Measurements from ENCODE around the gene VANGL2.

VANGL2 gene

GRCh38 chr1:160400223-160400645 lies at the start of gene VANGL2:
VANGL2 (plus strand) TSS chr1:160400564; CDS start chr1:160415838, 15,274 bp downstream.
- peak; percentile 95 for DNase-seq (ENCODE audit: low read depth, low spot score)

DNA sequence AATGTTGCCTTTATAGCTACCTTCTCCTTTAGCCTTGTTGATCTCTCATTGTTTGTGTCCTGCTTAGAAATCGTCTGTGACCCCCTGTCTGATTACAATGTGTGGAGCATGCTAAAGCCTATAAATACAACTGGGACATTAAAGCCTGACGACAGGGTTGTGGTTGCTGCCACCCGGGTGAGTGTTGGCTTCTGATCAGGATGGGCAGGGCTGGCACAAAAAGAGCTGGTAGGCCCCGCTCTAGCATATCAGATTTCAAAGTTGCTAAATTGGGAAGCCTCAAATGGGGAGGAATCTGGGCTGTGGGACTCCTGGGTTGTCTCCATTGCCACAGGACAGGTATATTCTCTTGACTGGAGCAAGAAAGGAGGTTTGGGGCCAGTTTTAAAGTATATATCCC lies 48.7 kb upstream of the VANGL2 start:
- DNase-seq (ENCODE audit: low read depth, low spot score), result no peak

DNA sequence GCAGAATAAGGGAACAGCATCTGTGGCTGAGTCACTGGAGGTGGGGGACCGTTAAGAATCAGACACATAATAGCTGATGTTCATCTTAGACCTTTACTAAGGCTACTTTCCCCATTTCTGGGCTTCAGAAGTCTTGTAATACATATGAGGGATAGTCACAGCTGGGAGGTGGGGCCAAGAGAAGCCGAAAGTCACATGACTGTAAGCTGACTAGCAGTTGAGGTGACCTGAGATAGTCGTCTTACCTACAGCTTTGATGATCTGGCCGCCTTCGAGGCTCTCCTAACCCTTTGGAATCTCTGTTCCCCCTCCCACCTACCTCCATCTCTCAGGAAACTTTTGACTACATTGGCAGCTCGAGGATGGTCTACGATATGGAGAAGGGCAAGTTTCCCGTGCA lies 47.8 kb upstream of the VANGL2 start:
- no peak for DNase-seq (ENCODE audit: low read depth, low spot score)

- peak; percentile 13 for DNase-seq (ENCODE audit: low read depth, low spot score)
Measured at GRCh38 chr1:160353223-160353622, 47.1 kb upstream of the VANGL2 start.

- DNase-seq (ENCODE audit: low read depth, low spot score), result peak; percentile 47
Measured at GRCh38 chr1:160354388-160354985, 45.9 kb upstream of the VANGL2 start.

- no peak for DNase-seq (ENCODE audit: low read depth, low spot score)
Measured at GRCh38 chr1:160357286-160358002, 42.9 kb upstream of the VANGL2 start.

DNA sequence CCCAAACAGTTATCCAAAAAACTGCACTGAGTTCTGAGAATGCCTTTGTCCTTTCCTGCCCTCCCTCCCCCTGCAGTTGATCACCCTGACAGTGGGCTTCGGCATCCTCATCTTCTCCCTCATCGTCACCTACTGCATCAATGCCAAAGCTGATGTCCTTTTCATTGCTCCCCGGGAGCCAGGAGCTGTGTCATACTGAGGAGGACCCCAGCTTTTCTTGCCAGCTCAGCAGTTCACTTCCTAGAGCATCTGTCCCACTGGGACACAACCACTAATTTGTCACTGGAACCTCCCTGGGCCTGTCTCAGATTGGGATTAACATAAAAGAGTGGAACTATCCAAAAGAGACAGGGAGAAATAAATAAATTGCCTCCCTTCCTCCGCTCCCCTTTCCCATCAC lies 42.3 kb upstream of the VANGL2 start:
- DNase-seq (ENCODE audit: low read depth, low spot score), result no peak

DNA sequence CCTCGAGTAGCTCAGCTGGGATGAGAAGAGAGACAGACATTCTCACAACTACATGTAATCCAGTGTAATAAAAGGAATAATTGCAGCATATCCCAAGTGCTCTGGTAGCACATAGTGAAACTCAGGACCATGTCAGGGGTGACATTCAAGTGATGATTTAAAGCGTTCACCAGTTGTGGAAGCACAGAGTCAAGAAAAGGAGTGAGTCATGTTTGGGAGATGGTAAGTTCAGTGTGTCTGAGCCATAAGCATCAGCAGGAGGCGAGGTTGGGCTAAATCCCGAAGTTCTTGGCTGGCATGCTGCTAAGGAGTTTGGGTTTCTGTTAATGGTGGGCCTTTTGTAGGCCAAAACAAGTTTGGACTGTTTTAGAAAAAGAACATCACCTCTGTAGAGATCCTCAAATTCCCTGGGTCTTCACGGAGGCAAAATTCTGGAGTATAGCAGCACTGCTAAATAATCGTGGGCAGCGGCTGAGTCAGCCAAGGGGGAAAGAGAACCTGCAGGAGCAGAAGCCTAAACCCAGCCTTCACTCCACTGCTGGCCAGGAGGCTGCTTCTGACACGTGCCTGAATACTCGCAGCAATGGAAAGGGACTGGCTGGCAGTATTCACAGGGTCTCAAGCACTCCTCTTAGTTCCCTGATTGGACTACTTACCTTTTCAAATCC lies 40.7 kb upstream of the VANGL2 start:
- DNase-seq (ENCODE audit: low read depth, low spot score), result peak; percentile 39

- no peak for DNase-seq (ENCODE audit: low read depth, low spot score)
Measured at GRCh38 chr1:160360227-160360695, 40.1 kb upstream of the VANGL2 start.

DNA sequence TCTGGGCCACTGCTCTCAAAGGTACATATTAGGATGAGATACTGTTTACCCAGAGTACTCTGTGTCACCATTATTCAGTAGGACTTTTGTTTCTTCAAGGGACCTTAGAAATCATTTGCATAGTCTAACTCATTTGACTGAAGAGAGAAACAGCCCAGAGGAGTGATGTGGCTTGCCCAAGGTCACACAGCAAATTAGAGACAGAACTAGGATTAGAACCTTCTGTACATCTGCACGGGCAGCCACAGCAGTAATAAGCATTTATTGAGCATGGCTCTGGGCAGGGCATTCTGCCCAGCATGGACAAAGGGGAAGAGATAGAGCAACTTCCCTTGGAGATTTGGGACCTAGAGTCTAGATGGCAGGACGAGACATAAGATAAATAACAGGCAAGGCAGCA lies 39.2 kb upstream of the VANGL2 start:
- DNase-seq (ENCODE audit: low read depth, low spot score), result no peak

DNA sequence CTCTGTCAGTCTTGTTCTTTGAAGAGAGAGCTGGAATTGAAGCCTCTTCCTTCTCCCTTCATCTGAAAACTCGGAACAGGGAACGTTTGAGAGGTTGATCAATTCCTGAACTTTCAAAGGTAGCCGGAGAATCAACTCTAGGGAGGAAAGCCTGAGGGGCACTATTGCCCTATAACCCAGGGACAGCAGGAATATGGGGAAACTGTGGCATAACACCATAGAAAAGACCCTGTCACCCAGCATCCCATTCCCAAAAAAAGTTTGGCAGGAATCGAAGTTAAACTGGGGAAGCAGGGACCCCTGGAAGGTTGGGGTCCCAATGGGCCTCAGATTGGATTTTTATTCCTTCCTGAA lies 38.6 kb upstream of the VANGL2 start:
- no peak for DNase-seq (ENCODE audit: low read depth, low spot score)

DNA sequence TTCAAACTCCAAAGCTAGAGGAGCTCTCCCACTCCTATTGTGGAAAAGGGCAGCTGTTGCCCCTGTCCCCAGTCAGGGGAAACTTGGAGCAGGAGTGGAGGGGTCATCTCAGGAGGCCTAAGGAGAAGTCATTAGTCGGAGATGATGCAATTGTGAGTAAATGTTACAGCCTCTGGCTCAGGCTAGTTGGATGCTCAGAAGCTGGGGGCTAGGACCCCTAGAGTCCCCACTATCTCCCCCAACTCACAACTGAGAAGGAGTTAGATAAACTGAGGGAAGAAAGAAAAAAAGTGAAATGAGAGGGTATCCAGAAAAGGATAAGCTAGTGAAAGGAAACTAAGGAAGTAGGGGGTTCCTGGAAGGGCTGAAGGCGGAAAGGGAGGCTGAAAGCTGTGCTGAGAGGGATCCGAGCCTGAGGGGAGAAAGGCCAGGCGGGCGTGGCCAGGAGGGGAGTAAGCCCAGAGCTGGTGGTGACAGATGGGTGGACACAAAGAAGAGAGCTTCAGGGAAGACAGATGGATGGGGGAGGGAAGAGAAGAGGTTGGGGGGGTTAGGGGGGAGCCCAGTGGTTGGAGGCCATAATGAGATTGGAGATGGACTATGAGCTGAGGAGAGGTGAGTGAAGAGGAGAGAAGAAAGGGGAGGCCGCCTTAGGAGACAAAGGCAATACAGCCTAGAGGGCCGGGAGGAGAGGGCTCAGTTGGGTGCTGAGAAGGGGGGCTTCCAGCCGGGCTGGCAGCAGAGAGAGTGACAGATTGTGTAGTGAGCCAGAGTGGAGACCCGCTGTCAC lies 38.0 kb upstream of the VANGL2 start:
- DNase-seq (ENCODE audit: low read depth, low spot score), result no peak

DNA sequence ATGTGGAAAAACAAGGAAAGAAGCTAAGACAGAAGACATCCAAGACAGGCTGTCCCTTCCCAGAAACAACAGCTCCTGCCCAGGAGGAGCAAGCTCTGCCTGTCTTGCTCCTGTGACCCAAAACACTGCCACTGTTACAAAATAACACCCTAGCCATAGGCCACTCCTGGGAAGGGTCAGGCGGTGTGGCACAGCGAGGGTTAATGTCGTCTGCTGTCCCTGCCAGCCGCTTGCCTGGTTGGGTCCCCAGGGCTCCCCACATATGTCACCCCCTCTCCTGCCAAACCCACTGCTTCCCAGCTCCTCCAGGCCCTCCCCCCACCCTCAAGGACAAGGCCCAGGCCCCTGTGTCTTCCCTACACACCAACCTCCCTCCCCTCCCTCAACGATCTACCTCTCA lies 37.4 kb upstream of the VANGL2 start:
- no peak for DNase-seq (ENCODE audit: low read depth, low spot score)

DNA sequence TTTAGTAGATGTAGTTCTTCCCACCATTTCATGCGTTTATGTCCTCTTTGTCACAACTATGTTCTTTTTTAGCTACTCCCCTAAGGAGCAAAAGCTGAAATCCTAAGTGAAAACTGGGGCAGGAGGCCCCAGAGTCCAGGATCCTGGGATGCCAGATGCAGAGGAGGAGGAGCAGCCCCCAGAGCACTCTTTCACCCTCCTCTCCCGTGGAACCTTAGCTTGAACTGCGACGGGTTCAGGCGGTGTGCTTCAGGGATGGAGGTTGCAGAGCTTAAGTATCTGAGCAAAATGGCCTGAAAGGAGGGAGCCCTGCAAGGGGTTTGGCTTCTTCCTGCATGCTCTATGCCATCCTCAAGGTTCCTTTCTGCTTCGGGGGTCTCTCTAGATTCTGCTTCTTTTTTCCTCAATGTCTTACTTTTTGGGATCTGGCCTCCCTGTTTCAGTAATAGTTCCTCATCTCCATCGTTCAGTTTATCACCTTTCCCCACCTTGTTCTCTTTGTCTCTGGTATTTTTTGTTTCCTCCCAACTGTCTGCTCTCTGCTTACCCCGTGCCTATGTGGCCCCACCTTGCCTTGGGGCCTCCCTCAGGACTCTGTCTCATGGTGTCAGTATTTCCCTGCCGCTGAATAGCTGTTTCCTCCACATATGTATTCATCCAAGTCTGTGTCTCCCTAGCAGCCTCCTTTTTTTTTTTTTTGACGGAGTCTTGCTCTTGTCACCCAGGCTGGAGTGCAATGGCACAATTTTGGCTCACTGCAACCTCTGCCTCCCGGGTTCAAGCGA lies 36.2 kb upstream of the VANGL2 start:
- DNase-seq (ENCODE audit: low read depth, low spot score), result no peak

GRCh38 chr1:160365325-160365724 lies 35.0 kb upstream of the VANGL2 start:
- no peak for DNase-seq (ENCODE audit: low read depth, low spot score)

GRCh38 chr1:160366731-160367515 lies 33.4 kb upstream of the VANGL2 start, which contains the start of gene NHLH1:
NHLH1 (plus strand) TSS chr1:160367071; CDS start chr1:160370732, 3,661 bp downstream.
- DNase-seq (ENCODE audit: low read depth, low spot score), result no peak

DNA sequence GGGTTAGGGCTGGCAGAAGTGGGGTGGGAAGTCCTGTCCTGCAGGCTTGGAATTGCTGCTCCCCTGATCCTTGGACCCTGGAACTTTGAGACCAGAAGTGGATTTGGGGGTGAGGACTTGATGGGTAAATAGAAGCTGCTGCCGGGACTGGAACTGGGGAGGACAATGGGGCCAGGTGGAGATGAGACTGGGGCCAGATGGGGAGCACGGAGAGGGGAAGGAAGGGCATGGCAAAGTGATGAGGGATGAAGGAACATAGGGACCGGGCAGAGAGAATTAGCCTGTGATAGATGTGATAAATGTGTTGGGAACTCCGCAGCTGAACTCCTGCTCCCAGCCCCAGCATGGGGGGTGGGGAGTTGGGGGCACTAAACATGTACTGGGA lies 32.9 kb upstream of the VANGL2 start:
- no peak for DNase-seq (ENCODE audit: low read depth, low spot score)

DNA sequence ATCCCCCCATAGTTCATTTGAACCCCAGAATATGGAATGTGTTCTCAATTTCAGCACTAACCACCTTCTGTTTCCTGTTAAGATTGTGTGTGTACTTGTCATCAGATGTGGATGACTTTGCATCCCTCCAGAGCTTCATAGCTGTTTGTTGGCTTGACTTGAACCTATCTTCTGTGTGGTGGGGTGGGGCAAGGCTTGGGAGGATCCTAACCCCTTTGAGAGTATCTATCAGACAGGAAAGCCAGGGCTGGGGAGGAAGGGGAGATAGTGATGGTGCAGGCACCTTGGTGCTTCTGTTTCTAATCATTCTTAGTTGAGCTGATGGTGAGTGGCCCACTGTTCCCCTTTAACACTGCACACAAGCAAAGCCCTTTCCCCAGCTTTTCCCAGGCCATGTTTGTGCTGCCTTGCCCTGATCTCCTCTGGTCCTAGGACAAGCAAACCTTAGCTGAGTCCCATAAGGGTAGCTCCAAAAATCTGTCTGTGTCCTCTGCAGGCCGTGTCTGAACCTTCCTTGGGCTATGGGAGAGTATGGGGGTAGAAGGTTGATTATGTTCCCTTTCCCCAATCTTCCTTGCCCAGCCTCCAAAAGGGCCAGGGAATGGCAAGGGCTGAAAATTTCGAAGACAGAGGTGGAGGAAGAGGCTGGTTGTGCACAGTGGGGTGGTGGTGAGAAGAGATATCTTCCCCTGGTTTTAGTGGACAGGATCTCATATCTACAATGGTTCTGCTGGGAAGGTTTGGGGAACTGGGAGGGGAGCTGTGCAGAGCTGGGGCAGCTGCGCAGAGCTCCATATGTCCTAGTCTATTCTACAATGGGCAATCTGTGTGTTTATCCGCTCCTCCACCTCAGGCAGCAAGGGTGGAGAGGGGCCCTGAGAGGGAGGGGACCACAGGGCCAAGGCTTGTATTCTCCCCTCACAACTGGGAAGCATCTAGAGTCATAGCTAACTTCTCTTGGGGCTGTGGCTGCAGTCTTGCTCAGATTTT lies 32.1 kb upstream of the VANGL2 start:
- no peak for DNase-seq (ENCODE audit: low read depth, low spot score)

GRCh38 chr1:160369087-160369486 lies 31.3 kb upstream of the VANGL2 start:
- no peak for DNase-seq (ENCODE audit: low read depth, low spot score)
